Measurements from ENCODE around the gene CCDC15. TPM values are rescaled to one million over a fixed set of nuclear protein-coding genes. Genes with fewer than 3 reads are reported as not detected.

CCDC15 gene, protein sequence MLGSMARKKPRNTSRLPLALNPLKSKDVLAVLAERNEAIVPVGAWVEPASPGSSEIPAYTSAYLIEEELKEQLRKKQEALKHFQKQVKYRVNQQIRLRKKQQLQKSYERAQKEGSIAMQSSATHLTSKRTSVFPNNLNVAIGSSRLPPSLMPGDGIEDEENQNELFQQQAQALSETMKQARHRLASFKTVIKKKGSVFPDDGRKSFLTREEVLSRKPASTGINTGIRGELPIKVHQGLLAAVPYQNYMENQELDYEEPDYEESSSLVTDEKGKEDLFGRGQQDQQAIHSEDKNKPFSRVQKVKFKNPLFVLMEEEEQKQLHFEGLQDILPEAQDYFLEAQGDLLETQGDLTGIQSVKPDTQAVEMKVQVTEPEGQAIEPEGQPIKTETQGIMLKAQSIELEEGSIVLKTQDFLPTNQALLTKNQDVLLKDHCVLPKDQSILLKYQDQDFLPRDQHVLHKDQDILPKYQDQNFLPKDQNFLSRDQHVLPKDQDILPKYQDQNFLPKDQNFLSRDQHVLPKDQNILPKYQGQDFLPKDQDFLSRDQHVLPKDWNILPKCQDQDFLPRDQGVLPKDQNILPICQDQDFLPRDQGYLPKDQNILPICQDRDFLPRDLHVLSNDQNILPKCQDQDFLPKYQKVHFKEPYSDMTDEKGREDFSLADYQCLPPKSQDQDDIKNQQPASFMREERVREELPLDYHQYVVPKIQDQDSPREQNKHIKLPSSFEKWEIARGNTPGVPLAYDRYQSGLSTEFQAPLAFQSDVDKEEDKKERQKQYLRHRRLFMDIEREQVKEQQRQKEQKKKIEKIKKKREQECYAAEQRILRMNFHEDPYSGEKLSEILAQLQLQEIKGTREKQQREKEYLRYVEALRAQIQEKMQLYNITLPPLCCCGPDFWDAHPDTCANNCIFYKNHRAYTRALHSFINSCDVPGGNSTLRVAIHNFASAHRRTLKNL
- total RNA-seq, result 0.64 TPM
- polyA plus RNA-seq, result 1 to 10 TPM in 3 of 4 donors, under 1 TPM in 1; 0.81 to 1.8 (median 1.5) TPM

DNA sequence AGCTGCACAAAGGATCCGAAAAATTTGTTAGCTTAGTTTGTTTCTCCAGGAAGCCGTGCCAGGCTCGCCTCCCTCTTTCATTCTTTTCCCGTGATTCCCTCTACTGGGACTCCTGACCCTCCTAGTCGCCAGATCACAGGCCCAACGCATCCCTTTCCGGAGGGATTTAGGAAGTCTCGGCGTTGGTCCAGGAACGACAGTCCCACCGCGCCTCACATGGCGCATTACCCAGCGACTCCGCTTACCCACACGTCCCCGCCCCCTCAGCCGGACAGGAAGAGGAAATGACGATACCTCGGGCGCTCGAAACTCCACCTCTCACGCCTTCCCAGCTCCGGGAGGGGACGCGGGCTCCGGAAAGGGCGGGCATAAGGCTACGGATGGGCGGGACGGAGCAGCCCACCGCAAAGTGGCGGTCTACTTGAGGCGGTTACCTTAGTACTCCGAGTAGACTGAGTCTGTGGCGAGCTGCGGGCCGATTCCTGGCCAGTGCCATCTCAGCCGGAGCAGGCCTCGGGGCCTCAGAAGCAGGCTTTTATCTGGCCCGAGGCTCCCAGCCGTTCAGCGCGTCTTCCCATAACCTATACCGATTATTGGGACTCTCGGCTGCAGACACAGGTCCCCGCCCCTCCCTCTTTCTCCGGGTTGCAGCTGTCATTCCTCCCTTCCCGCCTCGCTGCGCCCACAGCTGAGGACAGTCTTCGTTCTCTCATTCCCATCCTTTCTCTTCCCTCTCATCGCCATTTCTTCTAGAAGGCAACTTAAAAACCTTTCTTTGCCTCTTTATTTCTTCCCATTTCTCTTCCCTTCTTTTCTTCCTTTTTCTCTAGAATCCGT is at the start of gene CCDC15:
Gene CCDC15 (plus strand): TSS at position 450 of the 837 bp plus-strand sequence. CDS start 531 bp downstream, outside the sequence.
- no peaks in the 10 kb centered on the region for H3K36me3 ChIP-seq (ENCODE audit: control insufficient read depth, insufficient read depth, low read length)
- H3K27me3 Mint-ChIP-seq, result no peaks in the 10 kb centered on the region
- ATAC-seq (ENCODE audit: low read depth in 2 of 2) (peak; percentile 97 to 98), DNase-seq (peak; percentile 91 to 98 (median 94))
- H3K9me3 ChIP-seq (ENCODE audit: control insufficient read depth in 2 of 2, low read length in 2 of 2), result no peaks in the 10 kb centered on the region
- no peaks in the 10 kb centered on the region for H3K36me3 Mint-ChIP-seq
- peak within 1 kb of the TSS; percentile 93 for H3K4me3 ChIP-seq (ENCODE audit: low read depth, low read length)
- peaks cover 0 to 7% (median 4%) of the 10 kb centered on the region in 4 donors for H3K4me1 Mint-ChIP-seq
- no peaks in the 10 kb centered on the region for H3K27me3 ChIP-seq (ENCODE audit: control insufficient read depth, insufficient read depth, low read length)
- peaks cover 36% of the 10 kb centered on the region for H3K4me1 ChIP-seq (ENCODE audit: control insufficient read depth, insufficient read depth, low read length, poor library complexity, severe bottlenecking)
- no peak within 1 kb of the TSS for H3K4me3 Mint-ChIP-seq
- peak within 1 kb of the TSS; percentile 84 for H3K27ac ChIP-seq (ENCODE audit: insufficient read depth, low read length, poor library complexity, severe bottlenecking)
- peaks cover 0 to 2% (median 0%) of the 10 kb centered on the region in 7 donors for H3K9me3 Mint-ChIP-seq
- no peak within 1 kb of the TSS for H3K27ac Mint-ChIP-seq

DNA sequence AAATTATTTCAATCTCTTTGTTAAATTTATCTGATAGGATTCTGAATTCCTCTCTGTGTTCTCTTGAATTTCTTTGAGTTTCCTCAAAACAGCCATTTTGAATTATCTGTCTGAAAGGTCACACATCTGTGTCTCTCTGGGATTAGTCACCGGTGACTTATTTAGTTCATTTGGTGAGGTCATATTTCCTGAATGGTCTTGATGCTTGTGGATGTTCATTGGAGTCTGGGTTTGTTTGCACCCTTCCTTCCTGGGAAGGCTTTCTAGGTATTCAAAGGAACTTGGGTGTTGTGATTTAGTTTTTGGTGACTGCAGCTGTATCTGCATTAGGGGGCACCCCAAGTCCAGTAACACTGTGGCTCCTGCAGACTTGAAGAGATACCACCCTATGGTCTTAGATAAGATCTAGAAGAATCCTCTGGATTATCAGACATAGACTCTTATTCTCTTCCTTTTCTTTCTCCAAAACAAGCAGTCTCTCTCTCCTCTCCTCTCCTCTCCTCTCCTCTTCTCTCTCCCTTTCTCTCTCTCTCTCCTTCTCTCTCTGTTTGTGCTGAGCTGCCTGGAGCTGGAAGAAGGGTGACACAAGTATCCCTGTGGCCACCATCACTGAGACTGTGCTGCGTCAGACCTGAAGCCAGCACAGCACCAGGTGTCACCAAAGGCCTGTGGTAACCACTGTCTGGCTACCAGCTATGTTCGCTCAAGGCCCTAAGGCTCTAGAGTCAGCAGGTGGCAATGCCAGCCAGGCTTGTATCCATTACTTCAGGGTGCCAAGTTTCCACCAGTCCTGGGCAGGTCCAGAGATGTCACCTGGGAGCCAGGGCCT is 38.2 kb upstream of the CCDC15 start:
- ATAC-seq (ENCODE audit: low read depth in 2 of 2), result no peak
- peaks cover 0 to 2% (median under 1%) of the 10 kb centered on the region in 4 donors for H3K4me1 Mint-ChIP-seq
- no peaks in the 10 kb centered on the region for H3K4me1 ChIP-seq (ENCODE audit: control insufficient read depth, insufficient read depth, low read length, poor library complexity, severe bottlenecking)
- no peak overlapping the region for H3K27ac ChIP-seq (ENCODE audit: insufficient read depth, low read length, poor library complexity, severe bottlenecking)
- no peaks in the 10 kb centered on the region for H3K27me3 ChIP-seq (ENCODE audit: control insufficient read depth, insufficient read depth, low read length)
- peaks cover 2 to 6% of the 10 kb centered on the region in 2 experiments for H3K9me3 ChIP-seq (ENCODE audit: control insufficient read depth in 2 of 2, low read length in 2 of 2)
- H3K36me3 ChIP-seq (ENCODE audit: control insufficient read depth, insufficient read depth, low read length), result no peaks in the 10 kb centered on the region
- H3K27ac Mint-ChIP-seq, result no peak overlapping the region
- H3K4me3 Mint-ChIP-seq, result no peak overlapping the region
- DNase-seq, result peak in 1 of 3 donors; percentile 24
- peaks cover 19% of the 10 kb centered on the region for H3K27me3 Mint-ChIP-seq
- peaks cover 0 to 12% (median 6%) of the 10 kb centered on the region in 7 donors for H3K9me3 Mint-ChIP-seq
- H3K4me3 ChIP-seq (ENCODE audit: low read depth, low read length), result no peak overlapping the region
- no peaks in the 10 kb centered on the region for H3K36me3 Mint-ChIP-seq

DNA sequence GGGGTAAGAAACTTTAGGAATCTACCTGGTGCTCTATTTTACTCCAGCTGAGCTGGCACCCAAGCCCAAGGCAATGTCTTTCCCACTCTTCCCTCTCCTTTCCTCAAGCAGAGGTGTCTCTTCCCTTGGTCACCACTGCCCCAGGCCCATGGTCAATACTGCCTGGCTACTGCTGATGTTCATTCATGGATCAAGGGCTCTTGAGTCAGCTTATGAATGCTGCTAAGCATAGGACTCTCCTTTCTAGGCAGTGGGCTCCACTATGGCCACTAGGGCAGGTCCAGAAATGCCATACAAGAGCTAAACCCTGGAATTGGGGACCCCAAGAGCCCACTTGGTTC is 37.7 kb upstream of the CCDC15 start:
- H3K36me3 ChIP-seq (ENCODE audit: control insufficient read depth, insufficient read depth, low read length), result no peaks in the 10 kb centered on the region
- H3K4me3 Mint-ChIP-seq, result no peak overlapping the region
- H3K9me3 Mint-ChIP-seq, result peaks cover 0 to 12% (median 6%) of the 10 kb centered on the region in 7 donors
- peaks cover 2 to 6% of the 10 kb centered on the region in 2 experiments for H3K9me3 ChIP-seq (ENCODE audit: control insufficient read depth in 2 of 2, low read length in 2 of 2)
- DNase-seq (no peak), ATAC-seq (ENCODE audit: low read depth in 2 of 2) (no peak)
- H3K27ac ChIP-seq (ENCODE audit: insufficient read depth, low read length, poor library complexity, severe bottlenecking), result no peak overlapping the region
- peaks cover 19% of the 10 kb centered on the region for H3K27me3 Mint-ChIP-seq
- H3K4me1 ChIP-seq (ENCODE audit: control insufficient read depth, insufficient read depth, low read length, poor library complexity, severe bottlenecking), result no peaks in the 10 kb centered on the region
- peaks cover 0 to 3% (median 1%) of the 10 kb centered on the region in 4 donors for H3K4me1 Mint-ChIP-seq
- no peak overlapping the region for H3K4me3 ChIP-seq (ENCODE audit: low read depth, low read length)
- H3K36me3 Mint-ChIP-seq, result no peaks in the 10 kb centered on the region
- no peak overlapping the region for H3K27ac Mint-ChIP-seq
- no peaks in the 10 kb centered on the region for H3K27me3 ChIP-seq (ENCODE audit: control insufficient read depth, insufficient read depth, low read length)

DNA sequence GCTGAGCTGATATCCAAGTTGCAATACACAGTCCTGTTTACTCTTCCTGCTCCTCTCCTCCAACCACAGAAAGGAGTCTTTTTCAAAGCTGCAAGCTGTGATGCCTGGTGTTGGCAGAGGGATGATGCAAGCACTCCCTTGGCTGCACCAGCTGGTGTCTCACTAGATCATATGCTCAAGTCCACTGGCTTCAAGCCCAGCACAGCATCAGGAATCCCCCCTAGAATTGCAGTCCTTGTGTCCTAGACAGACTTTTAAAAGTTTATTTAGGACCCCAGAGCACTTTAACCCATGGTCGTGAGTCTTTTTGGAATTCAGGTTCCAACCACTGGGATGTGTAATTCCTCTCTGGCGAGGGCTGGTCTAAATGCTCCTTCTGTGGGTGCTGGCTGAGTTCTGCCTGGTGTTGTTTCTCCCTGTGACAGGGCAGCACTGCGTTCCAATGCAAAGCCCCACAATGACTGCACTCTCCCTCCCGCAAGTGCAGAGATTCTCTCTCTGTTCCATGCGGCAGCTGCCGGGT is 36.8 kb upstream of the CCDC15 start:
- no peak overlapping the region for H3K4me3 Mint-ChIP-seq
- Histone ChIP-seq H3K9me3 (ENCODE audit: control insufficient read depth in 2 of 2, low read length in 2 of 2) (peaks cover under 1 to 2% of the 10 kb centered on the region in 2 experiments), H3K27me3 (ENCODE audit: control insufficient read depth, insufficient read depth, low read length) (no peaks in the 10 kb centered on the region), H3K27ac (ENCODE audit: insufficient read depth, low read length, poor library complexity, severe bottlenecking) (no peak overlapping the region), H3K4me3 (ENCODE audit: low read depth, low read length) (no peak overlapping the region), H3K36me3 (ENCODE audit: control insufficient read depth, insufficient read depth, low read length) (no peaks in the 10 kb centered on the region), H3K4me1 (ENCODE audit: control insufficient read depth, insufficient read depth, low read length, poor library complexity, severe bottlenecking) (no peaks in the 10 kb centered on the region)
- no peak for DNase-seq
- H3K27ac Mint-ChIP-seq, result no peak overlapping the region
- H3K27me3 Mint-ChIP-seq, result peaks cover 25% of the 10 kb centered on the region
- ATAC-seq (ENCODE audit: low read depth in 2 of 2), result no peak
- H3K9me3 Mint-ChIP-seq, result peaks cover 0 to 6% (median 0%) of the 10 kb centered on the region in 7 donors
- peaks cover 0 to 9% (median 4%) of the 10 kb centered on the region in 4 donors for H3K4me1 Mint-ChIP-seq
- no peaks in the 10 kb centered on the region for H3K36me3 Mint-ChIP-seq

DNA sequence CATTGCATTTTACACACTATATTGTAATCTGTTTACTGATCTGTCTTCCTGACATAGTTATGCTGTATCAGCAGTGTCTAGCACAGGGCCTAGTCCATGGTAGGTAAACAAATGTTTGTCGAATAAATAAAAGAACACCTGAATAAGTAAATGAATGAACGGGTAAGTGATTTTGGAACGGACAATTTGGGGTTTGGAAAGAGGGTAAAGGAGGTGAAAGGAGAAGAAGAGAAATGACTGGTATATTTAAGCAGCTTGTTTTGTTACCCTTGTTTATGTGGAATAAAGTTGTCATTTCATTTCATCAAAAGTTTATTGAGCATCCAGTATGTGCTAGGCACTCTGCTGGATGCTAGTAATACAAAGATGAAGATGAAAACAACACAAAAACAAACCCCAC is 35.1 kb upstream of the CCDC15 start, which contains the start of gene HEPN1:
Gene HEPN1 (plus strand): TSS at position 301 of the 400 bp plus-strand sequence.
- peak within 1 kb of the TSS in 2 of 3 donors; percentile 12 to 40 for H3K27ac Mint-ChIP-seq

DNA sequence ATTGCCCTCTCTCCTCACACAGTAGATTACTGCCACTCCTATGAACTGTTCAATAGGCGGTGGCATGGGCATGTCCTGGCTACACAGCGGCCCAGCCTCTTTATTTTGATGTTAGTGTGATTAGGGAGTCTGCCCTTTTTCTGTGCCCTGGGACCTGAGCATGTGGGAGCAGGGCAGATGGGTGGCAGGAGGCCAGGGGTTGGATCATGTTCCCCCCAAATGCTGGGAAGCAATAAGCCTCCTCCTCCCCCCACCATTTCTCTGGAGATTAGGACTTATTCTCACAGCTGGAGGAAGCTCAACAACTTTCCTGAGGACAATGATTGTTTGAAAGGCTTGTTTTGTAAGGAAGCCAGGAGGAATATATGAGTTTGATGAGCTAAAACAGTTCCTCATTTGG is 34.1 kb upstream of the CCDC15 start:
- DNase-seq (no peak), ATAC-seq (ENCODE audit: low read depth in 2 of 2) (no peak)
- peaks cover 0 to 6% (median 0%) of the 10 kb centered on the region in 7 donors for H3K9me3 Mint-ChIP-seq
- H3K36me3 ChIP-seq (ENCODE audit: control insufficient read depth, insufficient read depth, low read length), result no peaks in the 10 kb centered on the region
- H3K27ac ChIP-seq (ENCODE audit: insufficient read depth, low read length, poor library complexity, severe bottlenecking), result no peak overlapping the region
- peaks cover 5% of the 10 kb centered on the region for H3K4me1 ChIP-seq (ENCODE audit: control insufficient read depth, insufficient read depth, low read length, poor library complexity, severe bottlenecking)
- H3K27me3 ChIP-seq (ENCODE audit: control insufficient read depth, insufficient read depth, low read length), result no peaks in the 10 kb centered on the region
- no peaks in the 10 kb centered on the region for H3K9me3 ChIP-seq (ENCODE audit: control insufficient read depth in 2 of 2, low read length in 2 of 2)
- peaks cover 21% of the 10 kb centered on the region for H3K27me3 Mint-ChIP-seq
- H3K27ac Mint-ChIP-seq, result peak overlapping the region in 1 of 3 donors; percentile 40
- H3K4me3 Mint-ChIP-seq, result peak overlapping the region in 2 of 4 donors; percentile 29 to 55
- peaks cover 0 to 26% (median 5%) of the 10 kb centered on the region in 4 donors for H3K4me1 Mint-ChIP-seq
- H3K4me3 ChIP-seq (ENCODE audit: low read depth, low read length), result no peak overlapping the region
- peaks cover 3% of the 10 kb centered on the region for H3K36me3 Mint-ChIP-seq

More for the DNA sequence above, 35.1 kb upstream of the CCDC15 start, which contains the start of gene HEPN1:
- no peak within 1 kb of the TSS for H3K4me3 ChIP-seq (ENCODE audit: low read depth, low read length)
- Mint-ChIP-seq H3K27me3 (peaks cover 25% of the 10 kb centered on the region), H3K36me3 (peaks cover 3% of the 10 kb centered on the region), H3K4me3 (peak within 1 kb of the TSS in 2 of 4 donors; percentile 5 to 44), H3K4me1 (peaks cover 0 to 25% (median 5%) of the 10 kb centered on the region in 4 donors), H3K9me3 (peaks cover 0 to 6% (median 0%) of the 10 kb centered on the region in 7 donors)
- no peak for DNase-seq
- H3K9me3 ChIP-seq (ENCODE audit: control insufficient read depth in 2 of 2, low read length in 2 of 2), result no peaks in the 10 kb centered on the region
- H3K36me3 ChIP-seq (ENCODE audit: control insufficient read depth, insufficient read depth, low read length), result no peaks in the 10 kb centered on the region
- H3K27ac ChIP-seq (ENCODE audit: insufficient read depth, low read length, poor library complexity, severe bottlenecking), result no peak within 1 kb of the TSS
- H3K4me1 ChIP-seq (ENCODE audit: control insufficient read depth, insufficient read depth, low read length, poor library complexity, severe bottlenecking), result peaks cover 5% of the 10 kb centered on the region
- no peaks in the 10 kb centered on the region for H3K27me3 ChIP-seq (ENCODE audit: control insufficient read depth, insufficient read depth, low read length)
- no peak for ATAC-seq (ENCODE audit: low read depth in 2 of 2)

All from CD4-positive, CD25-positive, alpha-beta regulatory T cell (primary cell).